Superior temporal gyrus (tissue), 1 donor: ENCODE data around the gene PAM16.
"Not testable (repeated sequence)": the region's sequence is repeated elsewhere in the genome, so short reads cannot be mapped to it uniquely, and the experiment has no call there.

Source experiments
- DNase-seq: peaks from one replicate; pipeline ENCODE4 v3.0.0-alpha.2; 2016; ENCODE audit errors: extremely low spot score

The PAM16 gene

GRCh38 chr16:4334724-4335495, 16.2 kb downstream of the PAM16 start:
- no peak for DNase-seq

- DNase-seq: not testable (repeated sequence)
These were observed 17.4 kb downstream of the PAM16 start for GRCh38 chr16:4333714-4334113.

GRCh38 chr16:4333308-4333638, 17.8 kb downstream of the PAM16 start:
- no peak for DNase-seq

- DNase-seq: no peak
These were observed 18.4 kb downstream of the PAM16 start for GRCh38 chr16:4332623-4333307.

- no peak for DNase-seq
These were observed 19.0 kb downstream of the PAM16 start for GRCh38 chr16:4332083-4332482.

- DNase-seq: peak; percentile 79
These were observed 20.7 kb downstream of the PAM16 start for GRCh38 chr16:4330277-4330874.

- DNase-seq: no peak
These were observed 22.0 kb downstream of the PAM16 start for GRCh38 chr16:4328782-4329775.

GRCh38 chr16:4328046-4328781, 22.9 kb downstream of the PAM16 start:
- peak; percentile 66 for DNase-seq

GRCh38 chr16:4327386-4328045, 23.6 kb downstream of the PAM16 start:
- no peak for DNase-seq

- no peak for DNase-seq
These were observed 25.8 kb downstream of the PAM16 start for GRCh38 chr16:4325253-4325758.

- no peak for DNase-seq
These were observed 26.4 kb downstream of the PAM16 start for GRCh38 chr16:4324492-4325252.

- no peak for DNase-seq
These were observed 27.2 kb downstream of the PAM16 start for GRCh38 chr16:4323845-4324488.

GRCh38 chr16:4323071-4323844, 27.9 kb downstream of the PAM16 start:
- peak; percentile 43 for DNase-seq

- DNase-seq: no peak
These were observed 28.7 kb downstream of the PAM16 start for GRCh38 chr16:4322121-4323052.

- no peak for DNase-seq
These were observed 29.6 kb downstream of the PAM16 start for GRCh38 chr16:4321286-4322120.

GRCh38 chr16:4320571-4321137, 30.5 kb downstream of the PAM16 start:
- no peak for DNase-seq
